ENCODE data around the gene DMRTB1.

DMRTB1 gene

GRCh38 chr1:53481456-53481855 lies 22.3 kb downstream of the DMRTB1 start:
- FAIRE-seq (no peak), DNase-seq (ENCODE audit: insufficient read length) (no peak)
- TF ChIP-seq POLR2AphosphoS5 (IDR thresholded peaks at IDR 0.05; ENCODE audit: low read depth, low read length) (no peak), TAF1 (IDR thresholded peaks at IDR 0.05; ENCODE audit: borderline replicate concordance, low read depth, low read length) (no peak), POLR2A (IDR thresholded peaks at IDR 0.05; ENCODE audit: low read depth, low read length) (no peak)

GRCh38 chr1:53482441-53483153 lies 23.4 kb downstream of the DMRTB1 start:
- FAIRE-seq: no peak

DNA sequence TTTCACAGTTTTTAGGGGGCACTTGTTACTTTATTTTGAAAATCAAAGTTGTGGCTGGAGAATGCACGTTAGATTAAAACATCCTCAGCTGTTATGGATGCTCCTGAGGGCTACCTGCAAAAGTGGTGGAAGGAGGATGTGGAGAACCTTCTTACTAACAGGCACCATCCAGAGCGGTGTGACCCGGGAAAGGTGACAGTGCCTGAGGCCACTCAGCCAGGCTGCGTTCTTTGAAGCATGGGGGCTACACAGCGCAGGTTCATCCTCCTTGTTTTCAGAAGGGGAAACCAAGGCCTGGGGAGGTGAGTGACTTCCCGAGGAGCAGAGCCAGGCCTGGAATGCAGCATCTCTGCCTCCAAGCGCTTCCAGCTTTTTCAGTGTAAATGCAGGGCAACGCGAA lies 24.0 kb downstream of the DMRTB1 start:
- TF ChIP-seq TAF1 (IDR thresholded peaks at IDR 0.05; ENCODE audit: borderline replicate concordance, low read depth, low read length): no peak
- TF ChIP-seq POLR2AphosphoS5 (IDR thresholded peaks at IDR 0.05; ENCODE audit: low read depth, low read length): no peak
- no peak for TF ChIP-seq POLR2A (IDR thresholded peaks at IDR 0.05; ENCODE audit: low read depth, low read length)
- DNase-seq (ENCODE audit: insufficient read length): no peak
- FAIRE-seq: no peak

More at GRCh38 chr1:53482441-53483153, 23.4 kb downstream of the DMRTB1 start:
- DNase-seq (ENCODE audit: insufficient read length): no peak
- TF ChIP-seq POLR2A (IDR thresholded peaks at IDR 0.05; ENCODE audit: low read depth, low read length) (no peak), POLR2AphosphoS5 (IDR thresholded peaks at IDR 0.05; ENCODE audit: low read depth, low read length) (no peak), TAF1 (IDR thresholded peaks at IDR 0.05; ENCODE audit: borderline replicate concordance, low read depth, low read length) (no peak)

- FAIRE-seq: no peak
- no peak for TF ChIP-seq TAF1 (IDR thresholded peaks at IDR 0.05; ENCODE audit: borderline replicate concordance, low read depth, low read length)
- no peak for TF ChIP-seq POLR2A (IDR thresholded peaks at IDR 0.05; ENCODE audit: low read depth, low read length)
- no peak for TF ChIP-seq POLR2AphosphoS5 (IDR thresholded peaks at IDR 0.05; ENCODE audit: low read depth, low read length)
- no peak for DNase-seq (ENCODE audit: insufficient read length)
Observed at GRCh38 chr1:53483656-53484055, 24.5 kb downstream of the DMRTB1 start.

- DNase-seq (ENCODE audit: insufficient read length) (no peak), FAIRE-seq (no peak)
- no peak for TF ChIP-seq TAF1 (IDR thresholded peaks at IDR 0.05; ENCODE audit: borderline replicate concordance, low read depth, low read length)
- TF ChIP-seq POLR2AphosphoS5 (IDR thresholded peaks at IDR 0.05; ENCODE audit: low read depth, low read length): no peak
- no peak for TF ChIP-seq POLR2A (IDR thresholded peaks at IDR 0.05; ENCODE audit: low read depth, low read length)
Observed at GRCh38 chr1:53484705-53485477, 25.7 kb downstream of the DMRTB1 start.

DNA sequence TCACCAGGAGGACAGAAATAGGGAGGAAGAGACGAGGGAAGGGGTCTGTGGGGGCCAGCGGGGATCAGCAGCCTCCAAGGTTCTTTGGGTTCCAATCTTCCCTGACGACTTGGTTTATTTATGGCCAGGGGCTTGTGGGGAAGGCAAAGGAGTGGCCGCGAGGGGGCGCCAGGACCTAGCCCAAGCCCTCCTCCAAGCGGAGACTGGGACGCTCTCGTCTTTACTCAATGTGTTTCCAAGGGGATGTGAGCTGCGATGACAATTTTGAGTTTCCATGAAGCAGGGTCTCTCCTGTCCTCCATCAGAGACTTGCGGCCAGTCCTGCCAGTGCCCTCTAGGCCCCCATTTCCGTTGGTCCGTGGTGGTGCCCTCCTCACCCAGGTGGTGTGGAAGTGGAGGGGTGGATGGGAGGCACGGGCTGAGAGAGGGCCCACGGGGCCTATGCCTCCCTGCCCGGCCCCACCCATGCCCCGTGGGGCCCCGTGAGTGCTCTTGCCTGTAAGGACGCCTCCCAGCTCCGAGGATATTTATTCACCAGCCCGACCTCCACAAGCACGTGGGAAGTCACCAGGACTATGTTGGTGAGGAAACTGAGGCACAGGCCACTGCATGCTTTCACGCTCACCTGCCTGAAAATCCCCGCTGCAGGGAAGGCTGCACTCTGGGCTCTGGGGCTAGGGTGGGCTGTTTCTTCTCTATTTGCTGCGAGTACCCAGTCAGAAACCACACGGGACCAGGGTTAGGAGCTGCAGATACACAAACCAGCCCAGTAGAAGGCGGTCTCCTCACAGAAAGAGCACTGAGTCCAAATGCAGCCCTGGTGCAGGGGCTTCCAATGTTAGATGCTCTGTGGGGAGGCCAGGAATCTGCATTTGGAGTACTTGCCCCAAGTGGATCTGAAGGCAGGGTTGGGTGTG lies 26.5 kb downstream of the DMRTB1 start:
- DNase-seq (ENCODE audit: insufficient read length) (peak; percentile 78), FAIRE-seq (peak; percentile 50)
- TF ChIP-seq TAF1 (IDR thresholded peaks at IDR 0.05; ENCODE audit: borderline replicate concordance, low read depth, low read length): no peak
- no peak for TF ChIP-seq POLR2AphosphoS5 (IDR thresholded peaks at IDR 0.05; ENCODE audit: low read depth, low read length)
- TF ChIP-seq POLR2A (IDR thresholded peaks at IDR 0.05; ENCODE audit: low read depth, low read length): no peak

DNA sequence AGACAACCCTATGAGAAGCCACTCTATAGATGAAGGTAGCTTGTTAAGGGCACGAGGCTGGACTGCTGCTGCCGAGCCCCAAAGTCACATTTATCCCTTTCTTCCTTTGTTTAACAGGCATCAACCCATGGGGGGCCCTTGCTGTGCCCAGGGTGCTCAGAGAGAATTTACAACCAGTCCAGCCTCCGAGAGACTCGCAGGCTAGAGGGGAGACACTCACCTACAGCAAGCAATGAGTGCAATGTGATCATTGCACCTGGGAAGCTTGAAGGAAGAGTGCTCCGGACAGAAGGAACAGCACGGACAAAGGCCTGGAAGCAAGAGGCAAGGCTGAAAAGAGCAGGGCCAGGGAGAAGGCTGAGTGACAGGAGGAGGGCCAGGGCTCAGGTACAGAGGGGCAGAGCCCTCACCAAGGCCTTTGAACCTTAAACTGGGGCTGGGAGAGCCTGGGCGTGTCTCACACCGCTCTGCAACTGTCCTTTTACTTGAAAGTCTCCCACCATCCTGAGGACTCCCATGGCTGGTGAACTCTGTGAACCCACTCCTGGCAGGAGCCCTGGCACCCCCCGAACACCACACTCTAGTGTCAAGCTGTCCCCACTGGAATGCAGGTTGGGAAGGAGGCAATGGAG lies 27.3 kb downstream of the DMRTB1 start:
- FAIRE-seq (no peak), DNase-seq (ENCODE audit: insufficient read length) (no peak)
- TF ChIP-seq POLR2A (IDR thresholded peaks at IDR 0.05; ENCODE audit: low read depth, low read length) (no peak), TAF1 (IDR thresholded peaks at IDR 0.05; ENCODE audit: borderline replicate concordance, low read depth, low read length) (no peak), POLR2AphosphoS5 (IDR thresholded peaks at IDR 0.05; ENCODE audit: low read depth, low read length) (no peak)

DNA sequence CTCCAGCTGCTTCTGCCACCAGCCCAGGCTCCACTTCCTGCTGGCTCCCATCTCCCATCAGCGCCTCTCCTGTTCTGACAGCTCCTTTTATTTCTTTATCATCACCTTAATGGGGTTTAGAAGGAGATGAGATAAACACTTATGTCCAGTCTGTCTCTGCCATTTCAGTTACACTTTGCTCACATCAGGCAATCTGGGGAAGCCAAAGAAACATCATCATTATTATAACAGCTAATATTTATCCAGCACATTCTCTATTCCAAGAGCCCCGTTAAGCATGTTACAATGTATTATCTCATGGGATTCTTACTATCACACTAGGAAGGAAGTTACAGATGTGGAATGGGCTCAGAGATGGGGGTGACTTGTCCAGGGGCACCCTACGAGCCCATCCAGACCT lies 31.2 kb downstream of the DMRTB1 start:
- no peak for DNase-seq (ENCODE audit: insufficient read length)
- no peak for TF ChIP-seq POLR2AphosphoS5 (IDR thresholded peaks at IDR 0.05; ENCODE audit: low read depth, low read length)
- TF ChIP-seq POLR2A (IDR thresholded peaks at IDR 0.05; ENCODE audit: low read depth, low read length): no peak
- no peak for TF ChIP-seq TAF1 (IDR thresholded peaks at IDR 0.05; ENCODE audit: borderline replicate concordance, low read depth, low read length)
- no peak for FAIRE-seq

GRCh38 chr1:53495633-53496345 lies 36.6 kb downstream of the DMRTB1 start:
- FAIRE-seq: no peak
- TF ChIP-seq POLR2AphosphoS5 (IDR thresholded peaks at IDR 0.05; ENCODE audit: low read depth, low read length): no peak
- TF ChIP-seq TAF1 (IDR thresholded peaks at IDR 0.05; ENCODE audit: borderline replicate concordance, low read depth, low read length): no peak
- TF ChIP-seq POLR2A (IDR thresholded peaks at IDR 0.05; ENCODE audit: low read depth, low read length): no peak
- DNase-seq (ENCODE audit: insufficient read length): no peak

- TF ChIP-seq POLR2A (IDR thresholded peaks at IDR 0.05; ENCODE audit: low read depth, low read length) (no peak), POLR2AphosphoS5 (IDR thresholded peaks at IDR 0.05; ENCODE audit: low read depth, low read length) (no peak), TAF1 (IDR thresholded peaks at IDR 0.05; ENCODE audit: borderline replicate concordance, low read depth, low read length) (no peak)
- DNase-seq (ENCODE audit: insufficient read length) (no peak), FAIRE-seq (no peak)
Observed at GRCh38 chr1:53498555-53499131, 39.4 kb downstream of the DMRTB1 start.

Data from GM12892 (cell line).